ENCODE results near the gene GRIK1.

DNA sequence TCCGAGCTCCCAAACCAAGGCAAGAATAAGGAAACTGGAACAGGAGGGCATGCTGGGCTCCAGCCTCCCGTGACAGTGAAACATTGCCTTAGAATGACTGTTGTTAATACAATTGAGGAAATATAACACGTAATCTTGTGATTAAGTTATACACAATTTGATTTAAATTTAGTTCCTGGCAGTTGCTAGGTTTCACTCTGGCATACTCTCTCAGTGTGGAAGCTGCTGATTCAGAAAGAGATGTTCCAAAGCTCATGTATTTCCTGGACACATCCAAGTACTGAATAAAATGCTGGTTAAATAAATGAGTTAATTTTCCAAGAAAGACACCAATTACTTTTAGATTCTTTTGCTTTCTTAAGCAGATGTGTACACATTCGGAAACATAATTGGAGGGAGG lies 176.1 kb downstream of the GRIK1 start:
- TF ChIP-seq CTCF (IDR thresholded peaks at IDR 0.05; ENCODE audit: low read depth, low read length, poor library complexity, severe bottlenecking) = no peak
- TF ChIP-seq EZH2phosphoT487 (IDR thresholded peaks at IDR 0.05; ENCODE audit: borderline replicate concordance, low read length) = no peak

Measured in DOHH2 (cell line).